SK-N-SH (cell line): ENCODE results near the gene ESYT1. TPM values are rescaled to one million over a fixed set of nuclear protein-coding genes. Genes with fewer than 3 reads are reported as not detected.

Experiments used
- CTCF ChIA-PET: fragments of 300-600, 350-600 bp; formaldehyde crosslinking; extraction: SDS; loops from one replicate; lab custom pipeline; 2021; lab: Yijun Ruan, JAX
- POLR2A ChIA-PET: fragments of 350-600 bp; sonication (Branson Sonifier 250); formaldehyde crosslinking; extraction: SDS; loops from one replicate; lab custom pipeline; 2020; ENCODE audit warnings: antibody characterized with exemption, inconsistent platforms; lab: Yijun Ruan, JAX
- DNase-seq: peaks from one replicate; pipeline ENCODE4 v3.0.0; 2012
- H2AFZ ChIP-seq: fragments of 200-600 bp; sonication (generic); 2 replicates; pipeline ENCODE4 v1.8.1; 2016; ENCODE audit warnings: antibody characterized with exemption, mild to moderate bottlenecking, low read depth
- H3F3A ChIP-seq: fragments of 200-600 bp; sonication (generic); replicated peaks from 2 replicates; pipeline ENCODE3; 2016; ENCODE audit warnings: antibody characterized with exemption, mild to moderate bottlenecking; ENCODE audit not compliant: insufficient read depth
- H3K27ac ChIP-seq, 2 experiments: fragments of 200-500 bp in 1 of 2; fragments of 200-600 bp in 1 of 2; sonication (Bioruptor generic) in 1 of 2; sonication (generic), shearing (Covaris generic) in 1 of 2; 2 replicates each; pipeline versions ENCODE4 v1.5.1 to v1.6.1; 2014 to 2016; ENCODE audit warnings: low read depth in 2 of 2, inconsistent platforms in 1 of 2, low read length in 1 of 2, mild to moderate bottlenecking in 1 of 2, mixed read lengths in 1 of 2
- H3K27me3 ChIP-seq: fragments of 200-600 bp; sonication (generic), shearing (Covaris generic); 2 replicates; pipeline ENCODE4 v1.6.1; 2016; ENCODE audit warnings: mixed run types; ENCODE audit not compliant: insufficient read depth
- H3K36me3 ChIP-seq, 2 experiments: fragments of 200-500 bp in 1 of 2; fragments of 200-600 bp in 1 of 2; sonication (Bioruptor generic) in 1 of 2; sonication (generic) in 1 of 2; replicated peaks in 1 of 2; 2 replicates each; pipeline versions ENCODE3 to v1.5.1; 2014 to 2016; ENCODE audit warnings: low read length in 1 of 2, mild to moderate bottlenecking in 1 of 2; ENCODE audit not compliant: insufficient read depth in 2 of 2, control insufficient read depth in 1 of 2
- H3K4me1 ChIP-seq, 2 experiments: fragments of 200-500 bp in 1 of 2; fragments of 200-600 bp in 1 of 2; sonication (Bioruptor generic) in 1 of 2; sonication (generic), shearing (Covaris generic) in 1 of 2; 2 replicates each; pipeline versions ENCODE4 v1.5.1 to v1.6.1; 2014 to 2016; ENCODE audit warnings: low read depth in 1 of 2, low read length in 1 of 2, mixed run types in 1 of 2; ENCODE audit not compliant: insufficient read depth in 2 of 2, control insufficient read depth in 1 of 2
- H3K4me2 ChIP-seq: fragments of 200-600 bp; sonication (generic), shearing (Covaris generic); 2 replicates; pipeline ENCODE4 v1.6.1; 2017; ENCODE audit warnings: mixed run types
- H3K4me3 ChIP-seq, 2 experiments: fragments of 200-500 bp in 1 of 2; fragments of 200-600 bp in 1 of 2; sonication (Bioruptor generic) in 1 of 2; sonication (generic), shearing (Covaris generic) in 1 of 2; 2 replicates each; pipeline versions ENCODE4 v1.5.1 to v1.8.1; 2014 to 2016; ENCODE audit warnings: low read depth in 2 of 2, inconsistent platforms in 1 of 2, low read length in 1 of 2, mild to moderate bottlenecking in 1 of 2, mixed read lengths in 1 of 2, moderate library complexity in 1 of 2
- H3K79me2 ChIP-seq: fragments of 200-600 bp; sonication (generic); 2 replicates; pipeline ENCODE4 v1.8.1; 2017; ENCODE audit warnings: mild to moderate bottlenecking; ENCODE audit not compliant: insufficient read depth
- H3K9ac ChIP-seq: fragments of 200-600 bp; sonication (generic); 2 replicates; pipeline ENCODE4 v1.6.1; 2017; ENCODE audit warnings: mixed run types
- H3K9me2 ChIP-seq: fragments of 200-600 bp; sonication (generic); 2 replicates; pipeline ENCODE4 v1.6.1; 2017; ENCODE audit warnings: mixed run types
- H3K9me3 ChIP-seq: fragments of 200-600 bp; sonication (generic); 2 replicates; pipeline ENCODE4 v1.6.1; 2017; ENCODE audit warnings: mixed run types, mild to moderate bottlenecking, moderate library complexity
- H4K20me1 ChIP-seq: fragments of 200-600 bp; sonication (generic); 2 replicates; pipeline ENCODE4 v1.6.1; 2017; ENCODE audit warnings: mild to moderate bottlenecking, mixed run types; ENCODE audit not compliant: insufficient read depth
- ELF1 ChIP-seq: IDR thresholded peaks from 2 replicates; pipeline ENCODE4 v1.4.0; 2012
- EP300 ChIP-seq, 2 experiments: IDR thresholded peaks; 2 replicates each; pipeline versions ENCODE4 v1.4.0 to v1.6.1; 2012; ENCODE audit warnings: borderline replicate concordance in 1 of 2, low read depth in 1 of 2, low read length in 1 of 2
- EZH2phosphoT487 ChIP-seq: fragments of 200-600 bp; sonication (generic); IDR thresholded peaks from 2 replicates; pipeline ENCODE4 v1.6.1; 2017; ENCODE audit warnings: low read depth, mixed run types, mild to moderate bottlenecking, antibody characterized with exemption, moderate library complexity, borderline replicate concordance
- FOXJ3 ChIP-seq: sonication (generic); formaldehyde crosslinking; IDR thresholded peaks from 2 replicates; pipeline ENCODE4 v1.5.1; 2020; ENCODE audit warnings: mild to moderate bottlenecking, missing genetic modification reagents
- IRF3 ChIP-seq: fragments of 150-350 bp; IDR thresholded peaks from 2 replicates; pipeline ENCODE4 v1.6.1; 2016; ENCODE audit warnings: mild to moderate bottlenecking, low read depth, low read length
- MXI1 ChIP-seq: IDR thresholded peaks from 2 replicates; pipeline ENCODE4 v1.6.1; 2012; ENCODE audit warnings: mild to moderate bottlenecking, low read depth, low read length, improper control_type of control experiment
- NFIC ChIP-seq: IDR thresholded peaks from 2 replicates; pipeline ENCODE4 v1.4.0; 2012; ENCODE audit warnings: borderline replicate concordance
- NRF1 ChIP-seq: IDR thresholded peaks from 2 replicates; pipeline ENCODE4 v1.6.1; 2012; ENCODE audit warnings: low read depth, mild to moderate bottlenecking, low read length
- RCOR1 ChIP-seq: fragments of 150-350 bp; IDR thresholded peaks from 2 replicates; pipeline ENCODE4 v1.6.1; 2017; ENCODE audit warnings: antibody characterized with exemption, low read length
- REST ChIP-seq: IDR thresholded peaks from 2 replicates; pipeline ENCODE4 v1.6.1; 2012; ENCODE audit warnings: mild to moderate bottlenecking, low read depth, low read length, moderate library complexity
- RFX5 ChIP-seq: IDR thresholded peaks from 2 replicates; pipeline ENCODE4 v1.6.1; 2012; ENCODE audit warnings: mild to moderate bottlenecking, improper control_type of control experiment, low read length
- RXRA ChIP-seq: IDR thresholded peaks from 2 replicates; pipeline ENCODE4 v1.4.0; 2012; ENCODE audit warnings: low read depth, mild to moderate bottlenecking, borderline replicate concordance
- TAF1 ChIP-seq: IDR thresholded peaks from 2 replicates; pipeline ENCODE4 v1.6.1; 2012; ENCODE audit warnings: low read depth, mild to moderate bottlenecking, low read length, moderate library complexity, borderline replicate concordance
- USF1 ChIP-seq: IDR thresholded peaks from 2 replicates; pipeline ENCODE4 v1.4.0; 2012; ENCODE audit warnings: low read depth, borderline replicate concordance
- USF2 ChIP-seq: fragments of 150-350 bp; IDR thresholded peaks from 2 replicates; pipeline ENCODE4 v1.6.1; 2017; ENCODE audit warnings: antibody characterized with exemption, low read length, low read depth, borderline replicate concordance
- WGBS: methylation state at CpG from one replicate; pipeline ENCODE4 v1.1.6; 2017; ENCODE audit warnings: low lambda C conversion rate; 5-methylcytosine and 5-hydroxymethylcytosine counted together
- polyA plus RNA-seq, 3 experiments: library from polyadenylated mRNA; depleted of rRNA; stranded (reverse); fragments of >200 nt; gene quantifications; 2 replicates each; pipeline ENCODE4 v1.2.3, GENCODE V29; 2012

The ESYT1 gene
- polyA plus RNA-seq, 1 of the 3 experiments (the other 2 are of a cell fraction) = 132 TPM

GRCh38 chr12:56105609-56105902, 22.5 kb upstream of the ESYT1 start (continued):
- TF ChIP-seq FOXJ3 (no peak), USF2 (no peak), RFX5 (no peak), USF1 (no peak), NRF1 (no peak), MXI1 (no peak), TAF1 (no peak), ELF1 (no peak)

GRCh38 chr12:56107242-56107641, 20.8 kb upstream of the ESYT1 start:
- 97% methylated on average over 3 of the region's 3 CpGs for WGBS
- no peak for TF ChIP-seq RXRA
- no peak for TF ChIP-seq REST
- TF ChIP-seq EP300 (IDR thresholded peaks at IDR 0.05; ENCODE audit: borderline replicate concordance in 1 of 2, low read depth in 1 of 2, low read length in 1 of 2) = no peak
- TF ChIP-seq IRF3 = no peak
- TF ChIP-seq NFIC = no peak
- no peak for TF ChIP-seq RCOR1
- no peak for TF ChIP-seq USF1
- no peak for TF ChIP-seq ELF1
- TF ChIP-seq EZH2phosphoT487 = no peak

More at GRCh38 chr12:56107242-56107641, 20.8 kb upstream of the ESYT1 start:
- H3K9me2 ChIP-seq = no peaks in the 10 kb centered on the region
- H3K4me2 ChIP-seq = no peak overlapping the region
- ChIA-PET CTCF (interaction anchor here (0.6 to 1.9 kb wide), 8 partner anchors 26 to 395 kb away, joined by 3 to 6 read pairs (median 4); partner anchors contain the start of genes ERBB3 and SMARCC2), POLR2A (interaction anchor here (0.7 to 1.3 kb wide), 2 partner anchors 8 to 10 kb away, joined by 3 to 5 read pairs; partner anchors contain the start of gene RPL41)
- no peaks in the 10 kb centered on the region for H3K27me3 ChIP-seq
- H3F3A ChIP-seq = peaks cover 29% of the 10 kb centered on the region
- H3K9me3 ChIP-seq = no peaks in the 10 kb centered on the region
- H3K79me2 ChIP-seq = peaks cover 42% of the 10 kb centered on the region
- H3K27ac ChIP-seq = no peak overlapping the region
- no peak overlapping the region for H2AFZ ChIP-seq
- peaks cover 5 to 19% of the 10 kb centered on the region in 2 experiments; a peak in 3 of 4 replicates for H3K4me1 ChIP-seq
- H3K9ac ChIP-seq = no peak overlapping the region; the same call in 1 of the 2 replicates
- H3K36me3 ChIP-seq = peaks cover 46 to 53% of the 10 kb centered on the region in 2 experiments
- no peak overlapping the region for H3K4me3 ChIP-seq
- H4K20me1 ChIP-seq = 0 out of 2 replicates have a peak, but pooled peaks cover 3% of the 10 kb centered on the region
- DNase-seq = no peak
